HEK293 (cell line): ENCODE results near the gene GOPC.
A peak's percentile ranks its signal among the peaks of the same experiment; 100 is the strongest.

Source experiments
- CTCF ChIA-PET: fragments of 350-600 bp; formaldehyde crosslinking; extraction: SDS; loops from one replicate; lab custom pipeline; 2021; ENCODE audit warnings: antibody characterized with exemption; lab: Yijun Ruan, JAX
- POLR2A ChIA-PET: fragments of 300-600 bp; formaldehyde crosslinking; extraction: SDS; loops from one replicate; lab custom pipeline; 2020; ENCODE audit warnings: antibody characterized with exemption, inconsistent platforms; lab: Yijun Ruan, JAX
- H3K27ac ChIP-seq: fragments of 200-500 bp; sonication (Bioruptor generic); 2 replicates; pipeline ENCODE4 v1.5.1; 2014; ENCODE audit warnings: low read depth, low read length, control low read depth, inconsistent platforms; ENCODE audit errors: extremely low read depth
- H3K36me3 ChIP-seq, 2 experiments: fragments of 200-500 bp in 1 of 2; sonication (Bioruptor generic) in 1 of 2; 1 replicate in 1 of 2; 2 replicates in 1 of 2; pipeline ENCODE4 v1.5.1; 2014 to 2017; ENCODE audit warnings: inconsistent platforms in 2 of 2, low read length in 2 of 2; ENCODE audit not compliant: control insufficient read depth in 2 of 2, insufficient read depth in 1 of 2
- H3K4me1 ChIP-seq: fragments of 200-500 bp; sonication (Bioruptor generic); 2 replicates; pipeline ENCODE4 v1.5.1; 2014; ENCODE audit warnings: mild to moderate bottlenecking, low read length, inconsistent platforms; ENCODE audit not compliant: control insufficient read depth, insufficient read depth
- H3K4me3 ChIP-seq: 2 replicates; pipeline ENCODE4 v1.5.1; 2011; ENCODE audit warnings: low read depth, mild to moderate bottlenecking, control low read depth, low read length, moderate library complexity
- H3K9me3 ChIP-seq: fragments of 200-500 bp; sonication (Bioruptor generic); 2 replicates; pipeline ENCODE4 v1.5.1; 2014; ENCODE audit warnings: low read depth, low read length, inconsistent platforms; ENCODE audit not compliant: control insufficient read depth, insufficient read depth
- ATF2 ChIP-seq: fragments of 450-650 bp; formaldehyde crosslinking; IDR thresholded peaks from 2 replicates; pipeline ENCODE4 v1.5.1; 2016; ENCODE audit warnings: missing biosample characterization, missing genetic modification characterization, low read depth
- CTCF ChIP-seq: fragments of 450-650 bp; formaldehyde crosslinking; IDR thresholded peaks from 2 replicates; pipeline ENCODE4 v1.5.1; 2016; ENCODE audit warnings: missing biosample characterization, missing genetic modification characterization
- FEZF1 ChIP-seq: fragments of 450-650 bp; formaldehyde crosslinking; IDR thresholded peaks from 2 replicates; pipeline ENCODE4 v1.5.1; 2016; ENCODE audit warnings: missing biosample characterization, missing genetic modification characterization
- GLIS1 ChIP-seq: fragments of 450-650 bp; formaldehyde crosslinking; IDR thresholded peaks from 2 replicates; pipeline ENCODE4 v1.5.1; 2016; ENCODE audit warnings: missing biosample characterization, missing genetic modification characterization
- GLIS2 ChIP-seq: fragments of 450-650 bp; formaldehyde crosslinking; IDR thresholded peaks from 2 replicates; pipeline ENCODE4 v1.5.1; 2016; ENCODE audit warnings: missing biosample characterization, missing genetic modification characterization
- HOXC10 ChIP-seq: sonication (generic); formaldehyde crosslinking; IDR thresholded peaks from 2 replicates; pipeline ENCODE4 v1.8.1; 2023; ENCODE audit warnings: mild to moderate bottlenecking, missing genetic modification reagents
- KLF1 ChIP-seq: fragments of 450-650 bp; formaldehyde crosslinking; IDR thresholded peaks from 2 replicates; pipeline ENCODE4 v1.5.1; 2016; ENCODE audit warnings: missing biosample characterization, missing genetic modification characterization
- PBX3 ChIP-seq: sonication (generic); formaldehyde crosslinking; IDR thresholded peaks from 2 replicates; pipeline ENCODE4 v1.8.1; 2022; ENCODE audit warnings: mild to moderate bottlenecking, moderate library complexity, missing genetic modification reagents
- SETDB1 ChIP-seq: IDR thresholded peaks from one replicate; pipeline ENCODE4 v1.6.1; 2017; ENCODE audit warnings: mild to moderate bottlenecking, low read length, moderate library complexity, mixed read lengths; ENCODE audit not compliant: insufficient read length
- TSHZ1 ChIP-seq: fragments of 450-650 bp; formaldehyde crosslinking; IDR thresholded peaks from 2 replicates; pipeline ENCODE4 v1.5.1; 2016; ENCODE audit warnings: missing biosample characterization, missing genetic modification characterization, borderline replicate concordance
- ZBTB6 ChIP-seq: fragments of 450-650 bp; formaldehyde crosslinking; IDR thresholded peaks from 2 replicates; pipeline ENCODE4 v1.5.1; 2017; ENCODE audit warnings: missing biosample characterization, missing genetic modification characterization
- ZBTB7A ChIP-seq: fragments of 450-650 bp; formaldehyde crosslinking; IDR thresholded peaks from 2 replicates; pipeline ENCODE4 v1.5.1; 2016; ENCODE audit warnings: low read depth, missing biosample characterization, missing genetic modification characterization
- ZNF10 ChIP-seq: fragments of 450-650 bp; formaldehyde crosslinking; IDR thresholded peaks from 2 replicates; pipeline ENCODE4 v1.5.1; 2017; ENCODE audit warnings: missing biosample characterization, missing genetic modification characterization
- ZNF2 ChIP-seq: fragments of 450-650 bp; formaldehyde crosslinking; IDR thresholded peaks from 2 replicates; pipeline ENCODE4 v1.5.1; 2016; ENCODE audit warnings: missing biosample characterization, missing genetic modification characterization
- ZNF24 ChIP-seq: fragments of 450-650 bp; formaldehyde crosslinking; IDR thresholded peaks from 2 replicates; pipeline ENCODE4 v1.5.1; 2016; ENCODE audit warnings: missing biosample characterization, missing genetic modification characterization
- ZNF341 ChIP-seq: fragments of 450-650 bp; formaldehyde crosslinking; IDR thresholded peaks from 2 replicates; pipeline ENCODE4; 2016; ENCODE audit warnings: low read depth, missing biosample characterization, missing genetic modification characterization
- ZNF398 ChIP-seq: fragments of 450-650 bp; formaldehyde crosslinking; IDR thresholded peaks from 2 replicates; pipeline ENCODE4 v1.5.1; 2017; ENCODE audit warnings: missing biosample characterization, missing genetic modification characterization
- ZNF449 ChIP-seq: fragments of 450-650 bp; formaldehyde crosslinking; IDR thresholded peaks from 2 replicates; pipeline ENCODE4 v1.5.1; 2017; ENCODE audit warnings: missing biosample characterization, mild to moderate bottlenecking, missing genetic modification characterization, moderate library complexity
- ZNF549 ChIP-seq: fragments of 450-650 bp; IDR thresholded peaks from 2 replicates; pipeline ENCODE4 v1.5.1; 2018; ENCODE audit warnings: missing biosample characterization, missing genetic modification characterization, mild to moderate bottlenecking, inconsistent platforms, moderate library complexity
- ZNF560 ChIP-seq: fragments of 450-650 bp; formaldehyde crosslinking; IDR thresholded peaks from 2 replicates; pipeline ENCODE4 v1.5.1; 2017; ENCODE audit warnings: missing biosample characterization, missing genetic modification characterization, borderline replicate concordance
- ZNF580 ChIP-seq: fragments of 450-650 bp; formaldehyde crosslinking; IDR thresholded peaks from 2 replicates; pipeline ENCODE4 v1.5.1; 2016; ENCODE audit warnings: missing biosample characterization, missing genetic modification characterization
- ZNF785 ChIP-seq: fragments of 450-650 bp; formaldehyde crosslinking; IDR thresholded peaks from 2 replicates; pipeline ENCODE4 v1.5.1; 2016; ENCODE audit warnings: missing biosample characterization, missing genetic modification characterization
- ZXDB ChIP-seq: fragments of 450-650 bp; formaldehyde crosslinking; IDR thresholded peaks from 2 replicates; pipeline ENCODE4 v1.5.1; 2016; ENCODE audit warnings: missing biosample characterization, missing genetic modification characterization

The GOPC gene

GRCh38 chr6:117602151-117602898 lies at the start of gene GOPC:
Gene GOPC, minus strand, starts transcription at chr6:117602511. Its CDS starts 223 bp downstream, at chr6:117602288.
- Histone ChIP-seq H3K9me3 (no peaks in the 10 kb centered on the region), H3K27ac (peak within 1 kb of the TSS; percentile 75), H3K4me1 (no peaks in the 10 kb centered on the region), H3K36me3 (peaks cover 4 to 19% of the 10 kb centered on the region in 2 experiments; a peak in 2 of 3 replicates), H3K4me3 (peak within 1 kb of the TSS; percentile 82)
- ChIA-PET POLR2A (interaction anchor here (0.6 to 2.1 kb wide), 23 partner anchors 13 to 306 kb away, joined by 3 to 22 read pairs (median 4); partner anchors contain the start of gene DCBLD1), CTCF (interaction anchor here (0.7 to 4.5 kb wide), 8 partner anchors 9 to 256 kb away, joined by 3 to 106 read pairs (median 4); no protein-coding TSS in a partner anchor)
- peak; percentile 99 for TF ChIP-seq GLIS2 (tag by site-specific recombination)
- TF ChIP-seq TSHZ1 (tag by site-specific recombination), result no peak
- TF ChIP-seq SETDB1, result peak; percentile 80
- peak; percentile 46 for TF ChIP-seq PBX3
- TF ChIP-seq ZNF24 (tag by site-specific recombination), result peak; percentile 37; the same call in 1 of the 2 replicates
- no peak for TF ChIP-seq ZNF549 (tag by site-specific recombination)
- TF ChIP-seq ZNF10, result peak; percentile 72
- peak; percentile 99 for TF ChIP-seq ZNF341 (tag by site-specific recombination)
- TF ChIP-seq ZXDB (tag by site-specific recombination), result peak; percentile 83
- peak; percentile 77; the same call in 1 of the 2 replicates for TF ChIP-seq ZBTB7A (tag by site-specific recombination)
- peak; percentile 76 for TF ChIP-seq KLF1 (tag by site-specific recombination)
- 0 out of 2 replicates have a peak, but pooled peaks have one; percentile 33 for TF ChIP-seq ZNF785
- TF ChIP-seq ZNF560 (tag by site-specific recombination), result no peak
- TF ChIP-seq ZNF2 (tag by site-specific recombination), result peak; percentile 69
- peak; percentile 79; the same call in 1 of the 2 replicates for TF ChIP-seq HOXC10
- peak; percentile 25; the same call in 1 of the 2 replicates for TF ChIP-seq ZBTB6 (tag by site-specific recombination)
- peak; percentile 18; the same call in 1 of the 2 replicates for TF ChIP-seq ZNF580 (tag by site-specific recombination)
- peak; percentile 86 for TF ChIP-seq GLIS1 (tag by site-specific recombination)
- TF ChIP-seq ZNF449, result peak; percentile 44; the same call in 1 of the 2 replicates
- TF ChIP-seq CTCF (tag by site-specific recombination), result peak; percentile 96
- TF ChIP-seq ZNF398 (tag by site-specific recombination), result 0 out of 2 replicates have a peak, but pooled peaks have one; percentile 33
- no peak for TF ChIP-seq ATF2 (tag by site-specific recombination)
- TF ChIP-seq FEZF1 (tag by site-specific recombination), result peak; percentile 6; the same call in 1 of the 2 replicates
